ENCODE data around the gene TGIF2. TPM values are rescaled to one million over a fixed set of nuclear protein-coding genes. Genes with fewer than 3 reads are reported as not detected.

The TGIF2 gene
- total RNA-seq, 2 donors from 2014 or later = 8.9 to 10.7 TPM

DNA sequence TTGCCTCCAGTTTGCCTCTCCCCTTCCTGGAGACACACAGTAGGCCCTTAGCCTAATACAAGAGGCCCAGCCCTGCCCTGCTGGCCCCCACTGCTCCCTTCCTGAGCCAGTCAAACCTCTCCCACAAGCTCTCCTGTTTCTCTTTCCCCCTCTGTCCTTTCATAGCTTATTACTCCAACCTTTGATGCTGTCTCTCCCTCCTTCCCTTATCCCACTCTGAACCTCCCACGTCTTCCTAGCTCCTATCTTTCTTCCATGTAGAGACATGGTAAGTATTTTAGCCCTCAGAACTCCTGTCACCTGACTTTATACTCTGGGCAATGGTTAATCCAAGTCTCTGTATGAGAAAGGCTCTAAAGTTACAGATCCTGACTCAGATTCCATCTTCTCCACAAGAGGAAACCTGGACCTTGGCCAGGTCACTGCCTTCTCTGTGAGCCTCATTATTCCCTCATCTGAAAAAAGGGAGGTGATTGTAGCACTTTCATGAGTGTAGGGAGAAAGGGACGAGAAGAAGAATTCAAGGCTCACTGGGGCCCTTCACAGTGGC lies 6.7 kb downstream of the TGIF2 start:
- DNase-seq (ENCODE audit: low spot score) = no peak
- TF ChIP-seq, protein P1, sequence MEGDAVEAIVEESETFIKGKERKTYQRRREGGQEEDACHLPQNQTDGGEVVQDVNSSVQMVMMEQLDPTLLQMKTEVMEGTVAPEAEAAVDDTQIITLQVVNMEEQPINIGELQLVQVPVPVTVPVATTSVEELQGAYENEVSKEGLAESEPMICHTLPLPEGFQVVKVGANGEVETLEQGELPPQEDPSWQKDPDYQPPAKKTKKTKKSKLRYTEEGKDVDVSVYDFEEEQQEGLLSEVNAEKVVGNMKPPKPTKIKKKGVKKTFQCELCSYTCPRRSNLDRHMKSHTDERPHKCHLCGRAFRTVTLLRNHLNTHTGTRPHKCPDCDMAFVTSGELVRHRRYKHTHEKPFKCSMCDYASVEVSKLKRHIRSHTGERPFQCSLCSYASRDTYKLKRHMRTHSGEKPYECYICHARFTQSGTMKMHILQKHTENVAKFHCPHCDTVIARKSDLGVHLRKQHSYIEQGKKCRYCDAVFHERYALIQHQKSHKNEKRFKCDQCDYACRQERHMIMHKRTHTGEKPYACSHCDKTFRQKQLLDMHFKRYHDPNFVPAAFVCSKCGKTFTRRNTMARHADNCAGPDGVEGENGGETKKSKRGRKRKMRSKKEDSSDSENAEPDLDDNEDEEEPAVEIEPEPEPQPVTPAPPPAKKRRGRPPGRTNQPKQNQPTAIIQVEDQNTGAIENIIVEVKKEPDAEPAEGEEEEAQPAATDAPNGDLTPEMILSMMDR (IDR thresholded peaks at IDR 0.05) = no peak
- no peaks in the 10 kb centered on the region for H3K9me3 ChIP-seq
- no peaks in the 10 kb centered on the region for H3K27me3 ChIP-seq
- H3K4me3 ChIP-seq = no peak overlapping the region
- H3K4me1 ChIP-seq = peaks cover 0 to 13% of the 10 kb centered on the region in 2 donors
- no peak overlapping the region for H3K27ac ChIP-seq
- H3K36me3 ChIP-seq = peaks cover 46% of the 10 kb centered on the region

- no peak for DNase-seq (ENCODE audit: low spot score)
- Histone ChIP-seq H3K36me3 (peaks cover 46% of the 10 kb centered on the region), H3K27me3 (no peaks in the 10 kb centered on the region), H3K27ac (no peak overlapping the region), H3K4me3 (no peak overlapping the region), H3K4me1 (no peaks in the 10 kb centered on the region), H3K9me3 (no peaks in the 10 kb centered on the region)
- TF ChIP-seq, protein P1 (IDR thresholded peaks at IDR 0.05) = no peak
Measured at GRCh38 chr20:36582322-36582721, 8.9 kb downstream of the TGIF2 start.

DNA sequence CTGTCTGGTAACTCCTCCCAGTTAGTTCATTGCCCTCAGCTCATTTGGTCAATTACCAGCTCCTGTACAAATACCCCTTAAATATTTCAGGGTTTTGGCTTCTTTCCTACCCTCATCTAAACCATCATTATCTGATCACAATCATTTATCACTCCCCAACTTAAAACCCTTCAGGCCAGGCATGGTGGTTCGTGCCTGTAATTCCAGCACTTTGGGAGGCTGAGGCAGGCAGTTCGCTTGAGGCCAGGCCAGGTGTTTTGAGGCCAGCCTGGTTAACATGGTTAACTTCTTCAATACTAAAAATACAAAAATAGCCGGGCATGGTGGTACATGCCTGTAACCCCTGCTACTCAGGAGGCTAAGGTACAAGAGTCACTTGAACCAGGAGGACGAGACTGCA lies 9.4 kb downstream of the TGIF2 start:
- Histone ChIP-seq H3K9me3 (no peaks in the 10 kb centered on the region), H3K4me1 (no peaks in the 10 kb centered on the region), H3K4me3 (no peak overlapping the region), H3K27ac (no peak overlapping the region), H3K36me3 (peaks cover 46% of the 10 kb centered on the region), H3K27me3 (no peaks in the 10 kb centered on the region)
- DNase-seq (ENCODE audit: low spot score) = no peak
- TF ChIP-seq, protein P1 (IDR thresholded peaks at IDR 0.05) = no peak

- Histone ChIP-seq H3K36me3 (peaks cover 39% of the 10 kb centered on the region), H3K4me3 (no peak overlapping the region), H3K9me3 (no peaks in the 10 kb centered on the region), H3K27me3 (no peaks in the 10 kb centered on the region), H3K27ac (no peak overlapping the region), H3K4me1 (no peaks in the 10 kb centered on the region)
- DNase-seq (ENCODE audit: low spot score) = no peak
- TF ChIP-seq, protein P1 (IDR thresholded peaks at IDR 0.05) = no peak
Measured at GRCh38 chr20:36584018-36584481, 10.7 kb downstream of the TGIF2 start.

- no peaks in the 10 kb centered on the region for H3K4me1 ChIP-seq
- no peak overlapping the region for H3K27ac ChIP-seq
- no peak overlapping the region for H3K4me3 ChIP-seq
- TF ChIP-seq, protein P1 (IDR thresholded peaks at IDR 0.05) = no peak
- H3K36me3 ChIP-seq = peaks cover 30% of the 10 kb centered on the region
- H3K9me3 ChIP-seq = no peaks in the 10 kb centered on the region
- no peaks in the 10 kb centered on the region for H3K27me3 ChIP-seq
- DNase-seq (ENCODE audit: low spot score) = no peak
Measured at GRCh38 chr20:36585410-36586125, 12.2 kb downstream of the TGIF2 start.

All from right atrium auricular region (tissue), 2 donors.